Adrenal gland (tissue), 5 donors: ENCODE data around the gene G0S2.

Experiments used
- POLR2A ChIP-seq, 2 donors: fragments of 450-650 bp; IDR thresholded peaks; one replicate each; pipeline ENCODE4 v1.6.1; 2017; ENCODE audit warnings: antibody characterized with exemption in 2 of 2, mild to moderate bottlenecking in 2 of 2, moderate library complexity in 1 of 2
- TF ChIP-seq, protein P1 (sequence below), 6 experiments: fragments of 450-650 bp in 4 of 6; fragments of 200-600 bp in 2 of 6; sonication (generic) in 1 of 6; IDR thresholded peaks; 1 replicate in 5 of 6; 2 replicates in 1 of 6; pipeline versions ENCODE4 v1.5.1 to v1.8.0; 2016 to 2021; ENCODE audit warnings: antibody characterized with exemption in 6 of 6, mild to moderate bottlenecking in 2 of 6, moderate library complexity in 1 of 6
- donor health status: DM: no; HTN: no; CAD: no.

DNA sequence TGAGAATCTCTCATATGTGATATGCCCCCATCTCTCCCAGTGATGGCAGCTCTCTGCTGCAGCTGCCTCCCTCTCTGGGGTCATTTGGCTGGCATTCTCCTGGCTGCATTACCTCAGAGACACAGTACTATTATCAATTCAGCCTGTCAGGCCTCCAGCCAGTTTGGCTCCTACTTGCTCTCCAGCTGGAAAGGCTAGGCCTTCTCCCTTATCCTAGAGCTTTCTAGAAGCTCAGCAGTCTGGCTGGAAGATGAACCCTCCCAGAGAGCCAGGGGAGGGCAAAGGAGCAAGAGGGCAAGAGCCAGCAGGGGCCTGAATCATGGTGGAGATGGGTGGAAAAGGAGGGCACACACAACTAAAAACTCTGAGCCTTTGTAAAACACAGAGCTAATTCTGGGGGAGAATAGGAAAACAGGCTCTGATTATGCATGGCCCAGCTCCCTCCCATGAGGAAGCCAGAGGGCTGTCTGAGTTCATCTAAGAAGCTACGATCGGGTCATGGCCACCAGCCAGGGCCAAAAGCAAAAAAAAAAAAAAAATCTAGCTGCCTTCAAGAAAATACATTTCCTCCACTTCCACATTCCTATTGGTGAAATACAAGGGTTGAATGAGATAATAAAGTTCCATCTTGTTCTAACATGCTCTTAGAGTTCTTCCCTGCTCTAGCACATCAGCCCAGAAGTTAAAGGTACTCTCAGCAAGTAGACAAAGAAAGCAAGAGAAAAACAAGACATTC is 31.8 kb upstream of the G0S2 start:
- TF ChIP-seq POLR2A (IDR thresholded peaks at IDR 0.05), result no peak
- TF ChIP-seq, protein P1, sequence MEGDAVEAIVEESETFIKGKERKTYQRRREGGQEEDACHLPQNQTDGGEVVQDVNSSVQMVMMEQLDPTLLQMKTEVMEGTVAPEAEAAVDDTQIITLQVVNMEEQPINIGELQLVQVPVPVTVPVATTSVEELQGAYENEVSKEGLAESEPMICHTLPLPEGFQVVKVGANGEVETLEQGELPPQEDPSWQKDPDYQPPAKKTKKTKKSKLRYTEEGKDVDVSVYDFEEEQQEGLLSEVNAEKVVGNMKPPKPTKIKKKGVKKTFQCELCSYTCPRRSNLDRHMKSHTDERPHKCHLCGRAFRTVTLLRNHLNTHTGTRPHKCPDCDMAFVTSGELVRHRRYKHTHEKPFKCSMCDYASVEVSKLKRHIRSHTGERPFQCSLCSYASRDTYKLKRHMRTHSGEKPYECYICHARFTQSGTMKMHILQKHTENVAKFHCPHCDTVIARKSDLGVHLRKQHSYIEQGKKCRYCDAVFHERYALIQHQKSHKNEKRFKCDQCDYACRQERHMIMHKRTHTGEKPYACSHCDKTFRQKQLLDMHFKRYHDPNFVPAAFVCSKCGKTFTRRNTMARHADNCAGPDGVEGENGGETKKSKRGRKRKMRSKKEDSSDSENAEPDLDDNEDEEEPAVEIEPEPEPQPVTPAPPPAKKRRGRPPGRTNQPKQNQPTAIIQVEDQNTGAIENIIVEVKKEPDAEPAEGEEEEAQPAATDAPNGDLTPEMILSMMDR (IDR thresholded peaks at IDR 0.05), result peak in 1 of 6 experiments; percentile 25
